Activated T-helper 1 cell treated with anti-CD3 and anti-CD28 coated beads, Interleukin-12 subunit alpha, Interleukin-12 subunit beta, Interleukin-2, Interleukin-4 antibody, amounts not matched to agents 30 ng/mL and 10 ng/mL and 1 ng/mL, durations not matched to agents 14 hours and 24 hours and 36 hours (primary cell): ENCODE results near the gene SEPTIN10. TPM values are rescaled to one million over a fixed set of nuclear protein-coding genes. Genes with fewer than 3 reads are reported as not detected.
"Not testable (repeated sequence)": the region's sequence is repeated elsewhere in the genome, so short reads cannot be mapped to it uniquely, and the experiment has no call there.

Experiments used
- DNase-seq: peaks from one replicate; pipeline ENCODE4 v3.0.0; 2021; ENCODE audit warnings: low spot score
- H3K27ac Mint-ChIP-seq: one replicate; pipeline ENCODE4 v1.8.0; 2021; ENCODE audit warnings: mild to moderate bottlenecking, mixed read lengths
- H3K27me3 Mint-ChIP-seq: one replicate; pipeline ENCODE4 v1.8.0; 2022; ENCODE audit warnings: mild to moderate bottlenecking, moderate library complexity, mixed read lengths; ENCODE audit not compliant: insufficient read depth
- H3K36me3 Mint-ChIP-seq: one replicate; pipeline ENCODE4 v1.8.0; 2021; ENCODE audit warnings: low read depth, mixed read lengths
- H3K4me1 Mint-ChIP-seq: one replicate; pipeline ENCODE4 v1.8.0; 2021; ENCODE audit warnings: low read depth, mixed read lengths
- H3K4me3 Mint-ChIP-seq: one replicate; pipeline ENCODE4 v1.8.0; 2021; ENCODE audit warnings: mild to moderate bottlenecking, moderate library complexity, mixed read lengths
- H3K9me3 Mint-ChIP-seq: one replicate; pipeline ENCODE4 v1.8.0; 2021; ENCODE audit warnings: mixed read lengths
- intact Hi-C: fragments of 100-400 bp; cut with micrococcal nuclease; formaldehyde crosslinking; loops from one replicate; pipeline ENCODE4 v1.15.1; 2024
- total RNA-seq: library from RNA; stranded (reverse); gene quantifications from 2 replicates; pipeline ENCODE4 v1.2.3, GENCODE V29; 2022

SEPTIN10 gene
- total RNA-seq, 1 donor from 2014 or later, result 0.13 TPM

DNA sequence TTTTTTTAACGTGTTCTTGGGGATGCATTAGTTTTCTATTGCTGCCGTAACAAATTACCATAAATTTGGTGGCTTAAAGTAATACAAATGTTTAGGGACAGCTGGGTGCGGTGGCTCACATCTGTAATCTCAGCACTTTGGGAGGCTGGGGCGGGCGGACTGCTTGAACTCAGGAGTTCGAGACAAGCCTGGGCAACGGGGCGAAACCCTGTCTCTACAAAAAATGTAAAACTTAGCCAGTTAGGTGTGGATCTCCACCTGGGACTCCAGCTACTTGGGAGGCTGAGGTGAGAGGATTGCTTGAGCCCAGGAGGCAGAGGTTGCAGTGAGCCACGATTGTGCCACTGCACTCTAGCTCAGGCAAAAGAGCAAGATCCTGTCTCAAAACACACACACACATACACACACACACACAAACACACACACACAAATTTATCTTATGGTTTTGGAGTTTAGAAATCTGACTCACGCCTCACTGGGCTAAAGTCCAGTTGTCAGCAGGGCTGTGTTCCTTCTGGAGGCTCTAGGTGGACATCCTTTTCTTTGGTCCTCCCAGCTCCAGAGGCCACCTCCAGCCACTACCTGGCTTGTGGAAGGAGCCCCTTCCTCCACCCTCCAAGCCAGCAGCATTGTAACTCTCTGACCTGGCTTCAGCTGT is 76.1 kb downstream of the SEPTIN10 start:
- Mint-ChIP-seq H3K4me3 (no peak overlapping the region), H3K27ac (no peak overlapping the region), H3K4me1 (no peaks in the 10 kb centered on the region), H3K9me3 (no peaks in the 10 kb centered on the region), H3K36me3 (no peaks in the 10 kb centered on the region), H3K27me3 (peaks cover 5% of the 10 kb centered on the region)
- intact Hi-C loops, result no loop called here
- no peak for DNase-seq

DNA sequence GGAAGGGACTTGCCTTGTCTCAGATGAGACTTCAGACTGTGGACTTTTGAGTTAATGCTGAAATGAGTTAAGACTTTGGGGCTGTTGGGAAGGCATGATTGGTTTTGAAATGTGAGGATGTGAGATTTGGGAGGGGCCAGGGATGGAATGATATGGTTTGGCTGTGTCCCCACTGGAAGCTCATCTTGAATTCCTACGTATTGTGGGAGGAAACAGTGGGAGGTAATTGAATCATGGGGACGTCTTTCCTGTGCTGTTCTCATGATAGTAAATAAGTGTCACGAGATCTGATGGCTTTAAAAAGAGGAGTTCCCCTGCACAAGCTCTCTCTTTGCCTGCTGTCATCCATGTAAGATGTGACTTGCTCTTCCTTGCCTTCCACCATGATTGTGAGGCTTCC is 77.2 kb downstream of the SEPTIN10 start:
- H3K9me3 Mint-ChIP-seq, intact Hi-C loops, H3K27me3 Mint-ChIP-seq, H3K36me3 Mint-ChIP-seq, H3K27ac Mint-ChIP-seq, H3K4me1 Mint-ChIP-seq, H3K4me3 Mint-ChIP-seq, DNase-seq: not testable (repeated sequence)

DNA sequence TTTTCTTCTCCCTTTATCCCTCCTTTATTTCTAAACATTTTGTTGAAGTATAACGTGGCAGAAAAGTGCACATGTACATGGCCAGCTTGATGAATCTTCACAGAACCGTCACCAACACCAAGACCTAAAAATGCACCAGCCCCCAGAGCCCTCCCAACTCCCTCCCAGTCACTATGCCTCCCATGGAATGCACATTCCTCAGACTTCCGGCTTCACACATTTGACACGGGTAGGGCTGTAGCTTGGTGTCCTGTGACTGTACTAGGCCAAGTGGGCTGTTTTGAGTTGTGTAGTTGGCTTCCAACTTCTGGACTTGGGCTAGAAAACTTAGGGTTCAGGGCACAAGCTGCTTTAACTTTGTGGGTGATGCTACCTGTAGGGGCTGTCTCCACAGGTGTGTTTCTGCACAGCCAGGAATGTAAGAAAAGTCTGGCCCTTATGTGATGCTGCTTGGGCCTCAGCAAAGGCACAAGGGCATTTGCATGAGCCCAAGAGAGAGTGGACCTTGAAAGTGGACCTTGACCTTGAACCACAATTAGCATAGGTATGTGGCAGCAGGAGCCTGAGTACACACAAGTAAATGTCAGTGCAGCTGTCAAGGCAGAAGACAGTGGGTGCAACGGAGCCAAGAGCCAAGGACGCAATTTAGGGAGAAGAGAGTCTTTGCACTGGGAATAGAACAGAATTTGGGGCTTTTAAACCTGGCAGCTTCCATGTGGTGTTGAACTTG is 78.4 kb downstream of the SEPTIN10 start:
- no peak overlapping the region for H3K4me3 Mint-ChIP-seq
- no peak overlapping the region for H3K27ac Mint-ChIP-seq
- no peaks in the 10 kb centered on the region for H3K36me3 Mint-ChIP-seq
- DNase-seq, result no peak
- H3K27me3 Mint-ChIP-seq, result peaks cover 13% of the 10 kb centered on the region
- intact Hi-C loops, result no loop called here
- H3K9me3 Mint-ChIP-seq, result no peaks in the 10 kb centered on the region
- H3K4me1 Mint-ChIP-seq, result no peaks in the 10 kb centered on the region

DNA sequence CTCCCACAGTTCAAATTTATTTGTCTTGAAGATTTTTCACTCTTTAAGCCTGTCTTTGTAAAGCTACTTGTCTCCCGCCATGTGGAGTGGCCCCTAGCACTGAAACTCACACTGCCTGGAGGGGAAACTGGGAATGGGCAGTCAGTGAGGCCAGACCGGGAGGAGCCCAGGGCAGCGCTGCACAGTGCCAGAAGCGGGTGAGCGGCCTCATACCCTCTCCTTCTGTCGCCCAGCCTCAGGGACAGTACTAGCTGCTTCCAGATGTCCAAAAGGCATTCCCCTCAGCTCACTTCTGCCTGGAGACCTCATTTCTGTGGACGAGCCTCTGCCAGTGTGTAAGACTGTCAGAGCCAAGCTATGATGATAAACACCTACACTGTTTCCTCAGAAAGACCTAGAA is 79.9 kb downstream of the SEPTIN10 start:
- DNase-seq, result no peak
- H3K27ac Mint-ChIP-seq, result no peak overlapping the region
- no peaks in the 10 kb centered on the region for H3K9me3 Mint-ChIP-seq
- no peaks in the 10 kb centered on the region for H3K36me3 Mint-ChIP-seq
- H3K4me1 Mint-ChIP-seq, result no peaks in the 10 kb centered on the region
- intact Hi-C loops, result no loop called here
- H3K4me3 Mint-ChIP-seq, result no peak overlapping the region
- peaks cover 13% of the 10 kb centered on the region for H3K27me3 Mint-ChIP-seq

DNA sequence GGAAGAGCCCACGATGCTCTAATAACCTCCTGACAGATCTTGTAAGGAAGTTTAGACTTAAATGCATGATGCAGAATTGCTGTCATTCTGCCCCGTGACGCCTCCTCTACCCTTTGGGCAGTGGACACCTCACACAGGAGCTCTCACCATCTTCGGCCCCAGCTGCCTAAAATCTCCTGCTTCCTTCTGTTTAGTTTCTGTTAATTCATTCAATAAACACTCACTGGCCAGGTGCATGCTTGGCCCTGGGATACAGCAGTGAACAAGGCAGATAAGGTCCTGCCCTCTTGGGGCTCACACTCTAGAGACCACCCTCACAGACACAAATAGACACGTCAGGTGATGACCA is 81.1 kb downstream of the SEPTIN10 start:
- intact Hi-C loops, result no loop called here
- no peak for DNase-seq
- no peak overlapping the region for H3K27ac Mint-ChIP-seq
- no peaks in the 10 kb centered on the region for H3K4me1 Mint-ChIP-seq
- H3K9me3 Mint-ChIP-seq, result no peaks in the 10 kb centered on the region
- H3K4me3 Mint-ChIP-seq, result no peak overlapping the region
- peaks cover 13% of the 10 kb centered on the region for H3K27me3 Mint-ChIP-seq
- no peaks in the 10 kb centered on the region for H3K36me3 Mint-ChIP-seq

DNA sequence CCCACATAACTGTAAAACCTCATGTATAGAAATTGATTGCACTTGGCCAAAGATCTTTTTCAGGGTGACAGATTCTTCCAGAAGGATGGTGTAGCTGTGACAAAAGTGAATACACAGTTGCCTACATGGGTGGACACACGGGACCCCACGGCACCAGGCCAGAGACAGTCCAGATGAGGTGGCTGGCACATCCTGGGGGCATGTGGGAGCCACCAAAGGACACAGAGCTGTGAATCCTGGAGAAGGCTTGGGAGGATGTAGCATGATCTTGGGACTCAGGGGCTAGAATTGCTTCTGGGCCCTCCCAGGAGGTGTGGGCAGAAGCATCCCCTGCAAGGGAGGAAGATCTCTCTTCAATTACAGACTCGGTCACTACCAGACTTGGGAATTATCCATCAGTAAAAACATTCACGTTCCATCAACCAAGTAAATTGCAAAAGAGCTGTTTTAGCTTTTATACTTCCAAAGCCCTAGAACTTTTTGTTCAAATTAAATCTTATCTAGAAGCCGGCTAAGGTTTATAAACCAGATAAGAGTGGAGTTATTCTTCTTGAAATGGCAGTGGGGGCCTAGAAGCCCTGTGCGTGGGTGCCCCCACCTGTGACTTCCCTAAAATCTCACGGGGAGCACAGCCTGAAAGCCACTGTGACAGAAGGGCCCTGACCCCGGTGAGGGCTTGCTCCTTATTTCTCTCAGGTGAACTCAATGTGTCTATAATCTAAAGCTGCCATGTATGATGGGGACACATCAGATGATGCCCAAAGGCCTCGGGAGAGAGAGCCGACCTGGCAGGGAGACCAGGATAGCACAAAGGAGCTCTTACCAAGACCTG is 81.7 kb downstream of the SEPTIN10 start:
- Mint-ChIP-seq H3K36me3 (no peaks in the 10 kb centered on the region), H3K27me3 (peaks cover 13% of the 10 kb centered on the region), H3K4me1 (no peaks in the 10 kb centered on the region), H3K27ac (no peak overlapping the region), H3K4me3 (no peak overlapping the region), H3K9me3 (no peaks in the 10 kb centered on the region)
- no peak for DNase-seq
- intact Hi-C loops, result no loop called here

DNA sequence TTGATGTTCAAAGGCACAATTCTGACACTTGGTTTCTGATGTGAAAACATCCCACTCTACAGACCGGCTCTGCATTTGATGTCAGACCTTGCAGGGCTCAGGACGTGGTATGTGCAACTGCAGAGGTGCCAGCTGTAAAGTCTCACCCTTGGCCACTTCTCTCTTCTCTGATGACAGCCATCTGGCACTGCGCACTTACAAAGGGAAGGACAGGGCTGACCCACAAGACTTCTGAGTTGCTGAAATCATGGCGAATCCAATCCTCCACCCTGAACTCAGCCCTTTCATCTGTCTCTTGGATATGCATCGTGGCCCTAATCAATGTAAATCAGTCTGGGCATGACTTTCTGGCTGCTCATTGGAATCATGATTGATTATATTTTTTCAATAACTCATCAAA is 82.5 kb downstream of the SEPTIN10 start:
- peaks cover 15% of the 10 kb centered on the region for H3K27me3 Mint-ChIP-seq
- H3K4me1 Mint-ChIP-seq, result no peaks in the 10 kb centered on the region
- intact Hi-C loops, result no loop called here
- H3K9me3 Mint-ChIP-seq, result no peaks in the 10 kb centered on the region
- DNase-seq, result no peak
- no peaks in the 10 kb centered on the region for H3K36me3 Mint-ChIP-seq
- H3K4me3 Mint-ChIP-seq, result no peak overlapping the region
- no peak overlapping the region for H3K27ac Mint-ChIP-seq

DNA sequence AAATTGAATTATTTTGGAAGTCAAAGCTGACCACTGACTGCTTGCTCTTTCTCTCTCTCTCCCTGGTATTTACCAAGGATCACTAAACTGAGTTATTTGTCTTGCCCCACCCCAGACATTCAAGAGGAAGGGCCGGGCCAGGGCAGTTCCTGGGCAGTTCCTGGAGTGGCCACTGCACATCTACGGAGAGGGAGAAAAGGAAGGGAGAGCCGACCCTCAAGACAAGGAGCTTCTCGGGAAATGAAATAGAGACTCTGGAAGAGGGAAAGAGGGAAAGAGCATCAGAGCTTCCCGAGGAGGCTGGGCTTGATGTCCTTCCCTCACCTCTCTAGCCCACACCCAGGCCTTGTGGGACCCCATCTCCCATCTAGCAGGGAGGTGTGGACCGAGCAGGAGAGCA is 83.1 kb downstream of the SEPTIN10 start:
- no peak overlapping the region for H3K4me3 Mint-ChIP-seq
- H3K36me3 Mint-ChIP-seq, result no peaks in the 10 kb centered on the region
- H3K27ac Mint-ChIP-seq, result no peak overlapping the region
- no peaks in the 10 kb centered on the region for H3K9me3 Mint-ChIP-seq
- H3K27me3 Mint-ChIP-seq, result peaks cover 15% of the 10 kb centered on the region
- intact Hi-C loops, result no loop called here
- DNase-seq, result no peak
- no peaks in the 10 kb centered on the region for H3K4me1 Mint-ChIP-seq

DNA sequence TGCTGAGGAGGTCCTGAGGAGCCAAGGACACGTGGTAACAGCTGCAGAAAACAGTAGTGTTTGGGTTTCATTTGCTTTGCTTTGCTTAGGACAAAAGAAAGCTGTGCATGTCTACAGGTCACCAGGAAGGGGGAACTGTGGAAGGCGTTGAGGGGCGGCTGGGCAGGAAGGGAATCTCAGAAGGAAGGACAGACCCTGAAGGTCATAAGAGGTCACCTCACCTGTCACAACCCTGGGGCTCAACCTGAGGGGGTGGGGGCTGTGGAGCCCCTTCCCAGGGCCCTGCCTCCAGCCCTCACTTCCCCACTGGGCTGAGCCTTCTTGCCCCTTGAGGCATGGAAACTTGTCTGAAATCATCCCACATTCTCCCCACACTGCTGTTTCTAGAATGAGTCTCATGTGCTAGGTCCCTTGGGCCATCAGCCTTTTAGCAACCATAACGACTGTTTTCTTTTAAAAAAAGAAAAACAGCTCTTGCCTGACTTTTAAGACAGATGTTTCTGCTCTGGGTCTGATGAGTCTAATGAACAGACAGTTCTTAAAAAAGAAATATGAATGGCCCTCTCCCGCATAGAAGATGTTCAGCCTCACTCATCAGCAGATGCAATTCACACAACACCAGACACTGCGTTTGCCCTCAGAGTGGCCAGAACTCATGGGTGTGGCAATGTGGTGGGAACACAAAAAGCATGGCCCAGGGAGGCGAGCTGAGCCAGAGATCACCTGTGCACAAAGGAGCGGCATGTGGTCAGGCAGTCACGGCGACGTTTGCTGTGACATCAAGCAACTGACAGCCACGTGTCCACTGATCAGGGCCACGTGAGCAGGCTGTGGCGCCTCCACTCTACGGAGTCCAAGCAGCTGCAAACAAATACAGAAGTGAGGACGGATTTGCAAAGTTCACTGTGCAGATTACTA is 84.0 kb downstream of the SEPTIN10 start:
- no peak for DNase-seq
- Mint-ChIP-seq H3K36me3 (no peaks in the 10 kb centered on the region), H3K27ac (no peak overlapping the region), H3K4me1 (no peaks in the 10 kb centered on the region), H3K27me3 (peaks cover 13% of the 10 kb centered on the region), H3K4me3 (no peak overlapping the region), H3K9me3 (no peaks in the 10 kb centered on the region)
- intact Hi-C loops, result no loop called here

DNA sequence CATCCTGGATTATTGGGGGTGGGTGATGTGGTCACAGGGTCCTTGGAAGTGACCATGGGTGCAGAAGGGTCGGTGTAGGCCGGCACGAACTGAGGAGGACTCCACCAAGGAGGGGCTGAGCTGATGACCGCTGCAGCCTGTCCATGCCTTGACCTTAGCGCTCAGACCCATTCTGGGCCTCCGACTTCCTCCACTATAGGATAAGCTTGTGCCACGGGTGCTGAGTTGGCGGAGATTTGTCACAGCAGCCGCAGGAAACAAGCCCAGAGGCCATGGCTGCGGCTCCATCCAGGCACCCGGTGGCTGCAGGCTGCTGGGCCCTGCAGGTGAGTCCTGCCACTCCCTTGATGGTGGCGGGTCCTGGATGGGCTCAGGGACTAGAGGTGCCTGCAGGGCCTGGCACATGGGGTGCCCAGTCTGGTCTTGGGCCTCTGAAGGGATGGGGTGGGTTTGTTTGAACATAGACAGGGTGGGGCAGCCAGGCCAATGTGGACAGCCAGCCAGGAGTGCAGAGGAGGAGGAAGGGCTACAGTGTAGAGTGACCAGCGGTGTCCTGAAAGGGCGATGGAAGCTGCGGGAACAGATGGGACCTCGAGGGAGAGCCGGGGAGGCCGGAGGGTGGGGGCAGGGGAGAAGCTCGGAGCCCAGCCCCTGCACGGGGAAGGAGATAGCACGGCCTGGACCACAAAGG is 84.8 kb downstream of the SEPTIN10 start:
- Mint-ChIP-seq H3K36me3 (no peaks in the 10 kb centered on the region), H3K9me3 (no peaks in the 10 kb centered on the region), H3K4me3 (no peak overlapping the region), H3K27me3 (peaks cover 13% of the 10 kb centered on the region), H3K4me1 (no peaks in the 10 kb centered on the region), H3K27ac (no peak overlapping the region)
- intact Hi-C loops, result no loop called here
- DNase-seq, result no peak

DNA sequence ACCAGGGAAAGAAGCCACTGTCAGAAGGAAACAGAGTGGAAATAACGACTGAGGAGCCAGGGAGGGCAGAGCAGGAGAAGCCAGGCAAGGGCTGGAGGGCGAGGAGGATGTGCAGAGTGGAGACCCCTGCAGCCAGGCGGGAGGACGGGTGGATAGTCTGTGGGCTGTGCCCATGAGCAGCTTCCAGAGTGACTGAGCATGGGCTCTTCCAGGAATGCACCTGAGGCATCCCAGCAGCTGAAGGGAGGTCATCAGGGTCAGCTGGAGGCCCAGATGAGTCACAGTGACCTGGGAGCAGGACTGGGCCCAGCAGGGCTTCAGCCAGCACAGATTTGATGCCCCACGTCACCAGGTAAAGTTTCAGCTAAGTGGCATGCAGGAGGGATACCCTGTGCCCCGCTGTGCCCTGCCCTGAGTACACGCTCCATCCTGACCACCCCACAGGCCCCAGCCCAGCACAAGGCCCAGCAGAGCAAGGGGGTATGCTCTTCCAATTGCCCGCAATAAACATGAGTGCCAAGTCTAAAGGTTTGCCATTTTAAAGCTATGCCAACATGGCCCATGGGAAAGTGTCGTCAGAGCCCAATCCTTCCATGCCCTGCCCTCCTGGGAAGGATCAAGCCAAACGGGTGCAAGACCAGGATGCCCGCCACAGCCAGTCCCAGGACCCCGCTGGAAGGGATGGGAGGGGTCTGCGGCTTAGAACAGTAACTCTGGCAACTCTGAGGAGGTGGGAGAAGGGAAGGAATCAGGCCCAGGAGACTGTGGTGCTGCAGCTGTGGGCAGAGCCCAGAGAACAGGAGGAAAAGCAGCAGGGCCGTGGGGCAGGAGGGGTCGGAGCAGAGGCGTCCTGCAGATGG is 85.7 kb downstream of the SEPTIN10 start:
- H3K27ac Mint-ChIP-seq, result no peak overlapping the region
- no peak overlapping the region for H3K4me3 Mint-ChIP-seq
- no peaks in the 10 kb centered on the region for H3K9me3 Mint-ChIP-seq
- H3K36me3 Mint-ChIP-seq, result no peaks in the 10 kb centered on the region
- no peaks in the 10 kb centered on the region for H3K4me1 Mint-ChIP-seq
- DNase-seq, result no peak
- peaks cover 13% of the 10 kb centered on the region for H3K27me3 Mint-ChIP-seq
- intact Hi-C loops, result no loop called here
